Keratinocyte (primary cell): ENCODE measurements around the gene TMPRSS3. TPM values are rescaled to one million over a fixed set of nuclear protein-coding genes. Genes with fewer than 3 reads are reported as not detected.

Experiments
- DNase-seq: peaks from one replicate; pipeline ENCODE4 v3.0.0-alpha.2; 2011; ENCODE audit warnings: low read depth, missing footprints, low spot score
- FAIRE-seq: peaks from 2 replicates; lab custom pipeline; 2011; peaks lifted over from hg19 to GRCh38; lab: Jason Lieb, UNC
- H2AFZ ChIP-seq: 2 replicates; pipeline ENCODE4 v1.6.0; 2012; ENCODE audit warnings: low read length, control low read depth, inconsistent platforms; ENCODE audit not compliant: control insufficient read depth
- H3K27ac ChIP-seq: 2 replicates; pipeline ENCODE4 v1.5.1; 2011; ENCODE audit warnings: low read length; ENCODE audit not compliant: control insufficient read depth, insufficient read depth
- H3K27me3 ChIP-seq: 3 replicates; pipeline ENCODE4 v1.6.0; 2011; ENCODE audit warnings: low read length; ENCODE audit not compliant: control insufficient read depth, insufficient read depth; ENCODE audit errors: extremely low read depth
- H3K36me3 ChIP-seq, 2 experiments: 2 replicates in 1 of 2; 3 replicates in 1 of 2; pipeline ENCODE4 v1.5.1; 2011; ENCODE audit warnings: low read length in 2 of 2, mild to moderate bottlenecking in 1 of 2; ENCODE audit not compliant: control insufficient read depth in 2 of 2, insufficient read depth in 2 of 2; ENCODE audit errors: extremely low read depth in 1 of 2
- H3K4me1 ChIP-seq: 3 replicates; pipeline ENCODE4 v1.5.1; 2011; ENCODE audit warnings: low read length; ENCODE audit not compliant: control insufficient read depth, insufficient read depth; ENCODE audit errors: extremely low read depth
- H3K4me2 ChIP-seq: 3 replicates; pipeline ENCODE4 v1.6.0; 2011; ENCODE audit warnings: low read depth, low read length; ENCODE audit not compliant: control insufficient read depth, insufficient read depth; ENCODE audit errors: extremely low read depth
- H3K4me3 ChIP-seq, 3 experiments: fragments of 200-600 bp in 1 of 3; sonication (generic) in 1 of 3; 2 replicates in 2 of 3; 3 replicates in 1 of 3; pipeline ENCODE4 v1.5.1; 2011 to 2016; ENCODE audit warnings: low read length in 3 of 3, mild to moderate bottlenecking in 3 of 3, control low read depth in 2 of 3, inconsistent platforms in 1 of 3, low read depth in 1 of 3, mixed read lengths in 1 of 3, mixed run types in 1 of 3, moderate library complexity in 1 of 3; ENCODE audit not compliant: control insufficient read depth in 2 of 3, insufficient read depth in 2 of 3; ENCODE audit errors: extremely low read depth in 1 of 3
- H3K79me2 ChIP-seq: 2 replicates; pipeline ENCODE4 v1.6.0; 2012; ENCODE audit warnings: low read length; ENCODE audit not compliant: control insufficient read depth, insufficient read depth
- H3K9ac ChIP-seq: 3 replicates; pipeline ENCODE4 v1.6.0; 2011; ENCODE audit warnings: low read length; ENCODE audit not compliant: control insufficient read depth, insufficient read depth; ENCODE audit errors: extremely low read depth
- H3K9me1 ChIP-seq: 3 replicates; pipeline ENCODE4 v1.6.0; 2011; ENCODE audit warnings: low read length; ENCODE audit not compliant: control insufficient read depth, insufficient read depth; ENCODE audit errors: extremely low read depth
- H3K9me3 ChIP-seq: 2 replicates; pipeline ENCODE4 v1.5.1; 2012; ENCODE audit warnings: low read depth, low read length; ENCODE audit not compliant: control insufficient read depth
- H4K20me1 ChIP-seq: 3 replicates; pipeline ENCODE4 v1.6.0; 2011; ENCODE audit warnings: low read length; ENCODE audit not compliant: control insufficient read depth, insufficient read depth; ENCODE audit errors: extremely low read depth
- CTCF ChIP-seq, 3 experiments: IDR thresholded peaks in 1 of 3; conservative IDR thresholded peaks in 1 of 3; optimal IDR thresholded peaks in 1 of 3; 2 replicates in 2 of 3; 3 replicates in 1 of 3; pipeline versions ENCODE3 to v1.5.1; 2011; ENCODE audit warnings: low read length in 3 of 3, mild to moderate bottlenecking in 3 of 3, moderate library complexity in 2 of 3, control low read depth in 1 of 3, inconsistent platforms in 1 of 3; ENCODE audit not compliant: insufficient read depth in 2 of 3; ENCODE audit errors: extremely low read depth in 1 of 3
- EZH2 ChIP-seq: IDR thresholded peaks from one replicate; pipeline ENCODE4 v1.6.1; 2012; ENCODE audit warnings: inconsistent platforms, mild to moderate bottlenecking, low read length, moderate library complexity
- dilution Hi-C: fragments of 300-500 bp; cut with MboI; formaldehyde crosslinking; loops from one replicate; pipeline ENCODE4 v1.7.0; 2020; ENCODE audit warnings: low sequenced_read_pairs; ENCODE audit not compliant: extremely low pct_ligation_motif_present
- polyA plus RNA-seq, 5 experiments: library from polyadenylated mRNA; depleted of rRNA in 3 of 5; stranded (reverse) in 3 of 5; stranded (forward) in 1 of 5; unstranded in 1 of 5; fragments of >200 nt; gene quantifications; 1 replicate in 1 of 5; 2 replicates in 3 of 5; 3 replicates in 1 of 5; pipeline versions ENCODE4 v1.2.1 to v1.2.3, GENCODE V29; 2011 to 2012; ENCODE audit warnings: missing spikeins in 2 of 5, low read depth in 1 of 5, low replicate concordance in 1 of 5

TMPRSS3 gene
- polyA plus RNA-seq, 1 donor (not counting 4 experiments of a cell fraction or from before 2014, with no cell fraction given) = not detected

- dilution Hi-C loops = no loop called here
- TF ChIP-seq EZH2 (no peak), CTCF (optimal IDR thresholded peaks at IDR 0.05 in 1 of 3, IDR thresholded peaks at IDR 0.05 in 1 of 3, conservative IDR thresholded peaks at IDR 0.05 in 1 of 3; ENCODE audit: extremely low read depth in 1 of 3, insufficient read depth in 2 of 3, low read length in 3 of 3) (no peak)
- H3K4me2 ChIP-seq = no peak overlapping the region
Measured at GRCh38 chr21:42362700-42363099, 33.2 kb downstream of the TMPRSS3 start.

GRCh38 chr21:42362198-42362597, 33.7 kb downstream of the TMPRSS3 start:
- FAIRE-seq = no peak
- dilution Hi-C loops = no loop called here
- TF ChIP-seq EZH2 (no peak), CTCF (optimal IDR thresholded peaks at IDR 0.05 in 1 of 3, IDR thresholded peaks at IDR 0.05 in 1 of 3, conservative IDR thresholded peaks at IDR 0.05 in 1 of 3; ENCODE audit: extremely low read depth in 1 of 3, insufficient read depth in 2 of 3, low read length in 3 of 3) (no peak)

More at GRCh38 chr21:42362700-42363099, 33.2 kb downstream of the TMPRSS3 start:
- FAIRE-seq (no peak), DNase-seq (no peak)
- Histone ChIP-seq H4K20me1 (no peaks in the 10 kb centered on the region), H3K4me1 (no peaks in the 10 kb centered on the region), H3K4me3 (no peak overlapping the region), H3K27ac (no peak overlapping the region), H3K79me2 (no peaks in the 10 kb centered on the region), H3K27me3 (no peaks in the 10 kb centered on the region), H3K36me3 (no peaks in the 10 kb centered on the region), H3K9ac (no peak overlapping the region), H3K9me1 (no peaks in the 10 kb centered on the region), H3K9me3 (no peaks in the 10 kb centered on the region), H2AFZ (no peak overlapping the region)

More at GRCh38 chr21:42362198-42362597, 33.7 kb downstream of the TMPRSS3 start:
- no peaks in the 10 kb centered on the region for H3K79me2 ChIP-seq
- no peaks in the 10 kb centered on the region for H3K36me3 ChIP-seq
- H3K9me1 ChIP-seq = no peaks in the 10 kb centered on the region
- no peaks in the 10 kb centered on the region for H3K27me3 ChIP-seq
- no peak overlapping the region for H3K27ac ChIP-seq
- no peaks in the 10 kb centered on the region for H3K4me1 ChIP-seq
- no peak overlapping the region for H3K9ac ChIP-seq
- no peak overlapping the region for H3K4me2 ChIP-seq
- no peak for DNase-seq
- H2AFZ ChIP-seq = no peak overlapping the region
- no peak overlapping the region for H3K4me3 ChIP-seq
- H3K9me3 ChIP-seq = no peaks in the 10 kb centered on the region
- H4K20me1 ChIP-seq = no peaks in the 10 kb centered on the region
